ENCODE results near the gene CEP152.
"Not testable (repeated sequence)": the region's sequence is repeated elsewhere in the genome, so short reads cannot be mapped to it uniquely, and the experiment has no call there.

The CEP152 gene, protein sequence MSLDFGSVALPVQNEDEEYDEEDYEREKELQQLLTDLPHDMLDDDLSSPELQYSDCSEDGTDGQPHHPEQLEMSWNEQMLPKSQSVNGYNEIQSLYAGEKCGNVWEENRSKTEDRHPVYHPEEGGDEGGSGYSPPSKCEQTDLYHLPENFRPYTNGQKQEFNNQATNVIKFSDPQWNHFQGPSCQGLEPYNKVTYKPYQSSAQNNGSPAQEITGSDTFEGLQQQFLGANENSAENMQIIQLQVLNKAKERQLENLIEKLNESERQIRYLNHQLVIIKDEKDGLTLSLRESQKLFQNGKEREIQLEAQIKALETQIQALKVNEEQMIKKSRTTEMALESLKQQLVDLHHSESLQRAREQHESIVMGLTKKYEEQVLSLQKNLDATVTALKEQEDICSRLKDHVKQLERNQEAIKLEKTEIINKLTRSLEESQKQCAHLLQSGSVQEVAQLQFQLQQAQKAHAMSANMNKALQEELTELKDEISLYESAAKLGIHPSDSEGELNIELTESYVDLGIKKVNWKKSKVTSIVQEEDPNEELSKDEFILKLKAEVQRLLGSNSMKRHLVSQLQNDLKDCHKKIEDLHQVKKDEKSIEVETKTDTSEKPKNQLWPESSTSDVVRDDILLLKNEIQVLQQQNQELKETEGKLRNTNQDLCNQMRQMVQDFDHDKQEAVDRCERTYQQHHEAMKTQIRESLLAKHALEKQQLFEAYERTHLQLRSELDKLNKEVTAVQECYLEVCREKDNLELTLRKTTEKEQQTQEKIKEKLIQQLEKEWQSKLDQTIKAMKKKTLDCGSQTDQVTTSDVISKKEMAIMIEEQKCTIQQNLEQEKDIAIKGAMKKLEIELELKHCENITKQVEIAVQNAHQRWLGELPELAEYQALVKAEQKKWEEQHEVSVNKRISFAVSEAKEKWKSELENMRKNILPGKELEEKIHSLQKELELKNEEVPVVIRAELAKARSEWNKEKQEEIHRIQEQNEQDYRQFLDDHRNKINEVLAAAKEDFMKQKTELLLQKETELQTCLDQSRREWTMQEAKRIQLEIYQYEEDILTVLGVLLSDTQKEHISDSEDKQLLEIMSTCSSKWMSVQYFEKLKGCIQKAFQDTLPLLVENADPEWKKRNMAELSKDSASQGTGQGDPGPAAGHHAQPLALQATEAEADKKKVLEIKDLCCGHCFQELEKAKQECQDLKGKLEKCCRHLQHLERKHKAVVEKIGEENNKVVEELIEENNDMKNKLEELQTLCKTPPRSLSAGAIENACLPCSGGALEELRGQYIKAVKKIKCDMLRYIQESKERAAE (N-terminal part only)

GRCh38 chr15:48810414-48811324 lies at the start of gene CEP152:
CEP152 (minus strand) TSS chr15:48811069; CDS start chr15:48805649, 5,420 bp downstream.
- Histone ChIP-seq H3K9ac (ENCODE audit: low read length) (peak within 1 kb of the TSS; percentile 28), H3K4me1 (ENCODE audit: control insufficient read depth, insufficient read depth, low read length) (no peaks in the 10 kb centered on the region), H3K27ac (ENCODE audit: low read depth, low read length) (no peak within 1 kb of the TSS), H3K4me3 (ENCODE audit: low read length) (peak within 1 kb of the TSS; percentile 74), H3K27me3 (ENCODE audit: control insufficient read depth, insufficient read depth, low read length) (no peaks in the 10 kb centered on the region), H3K36me3 (ENCODE audit: control insufficient read depth, insufficient read depth, low read length) (no peaks in the 10 kb centered on the region)

DNA sequence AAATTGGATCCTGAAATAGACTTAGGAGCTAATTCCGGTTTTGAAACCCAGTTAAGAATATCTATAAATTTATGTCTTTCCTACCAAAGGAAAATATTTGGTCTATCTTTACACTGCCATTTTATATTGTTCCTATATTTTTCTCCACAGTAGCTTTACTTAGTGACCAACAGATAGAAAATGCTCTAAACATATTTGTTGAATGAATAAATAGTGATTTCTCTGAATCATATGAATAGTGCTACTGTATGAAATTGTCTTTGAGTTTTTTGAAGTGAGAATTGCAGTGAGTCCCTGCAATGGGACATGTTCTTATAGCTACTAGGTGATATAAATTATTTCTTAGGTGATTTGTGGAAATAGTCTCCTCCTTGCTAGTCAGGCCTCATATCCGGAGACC lies 48.6 kb upstream of the CEP152 start:
- Histone ChIP-seq H3K27ac (ENCODE audit: low read depth, low read length) (no peak overlapping the region), H3K9ac (ENCODE audit: low read length) (no peak overlapping the region), H3K4me1 (ENCODE audit: control insufficient read depth, insufficient read depth, low read length) (no peaks in the 10 kb centered on the region)

DNA sequence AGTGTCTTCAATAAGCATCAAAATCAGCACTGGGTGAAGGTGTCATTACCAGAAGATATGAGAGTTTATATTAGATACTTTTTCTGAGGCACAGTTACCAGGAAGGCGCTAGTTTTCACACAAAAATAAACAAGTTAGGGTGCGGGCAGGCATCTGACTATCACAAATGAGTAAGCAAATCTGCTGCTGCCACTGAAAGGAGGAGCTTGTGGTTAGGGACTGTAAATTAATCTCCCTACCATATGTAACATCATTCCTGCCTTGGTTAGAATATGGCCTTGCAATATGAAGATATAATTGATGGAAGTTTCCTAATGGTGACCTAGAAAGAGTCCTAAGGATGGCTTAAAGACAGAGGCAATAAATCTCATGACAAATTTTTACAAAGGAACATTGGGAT lies 47.5 kb upstream of the CEP152 start:
- H3K9ac ChIP-seq (ENCODE audit: low read length): no peak overlapping the region
- no peak overlapping the region for H3K27ac ChIP-seq (ENCODE audit: low read depth, low read length)
- H3K4me1 ChIP-seq (ENCODE audit: control insufficient read depth, insufficient read depth, low read length): no peaks in the 10 kb centered on the region
- H3K36me3 ChIP-seq (ENCODE audit: control insufficient read depth, insufficient read depth, low read length): no peaks in the 10 kb centered on the region
- no peaks in the 10 kb centered on the region for H3K27me3 ChIP-seq (ENCODE audit: control insufficient read depth, insufficient read depth, low read length)
- no peak overlapping the region for H3K4me3 ChIP-seq (ENCODE audit: low read length)

More for the DNA sequence above, 48.6 kb upstream of the CEP152 start:
- Histone ChIP-seq H3K27me3 (ENCODE audit: control insufficient read depth, insufficient read depth, low read length) (no peaks in the 10 kb centered on the region), H3K36me3 (ENCODE audit: control insufficient read depth, insufficient read depth, low read length) (no peaks in the 10 kb centered on the region), H3K4me3 (ENCODE audit: low read length) (no peak overlapping the region)

DNA sequence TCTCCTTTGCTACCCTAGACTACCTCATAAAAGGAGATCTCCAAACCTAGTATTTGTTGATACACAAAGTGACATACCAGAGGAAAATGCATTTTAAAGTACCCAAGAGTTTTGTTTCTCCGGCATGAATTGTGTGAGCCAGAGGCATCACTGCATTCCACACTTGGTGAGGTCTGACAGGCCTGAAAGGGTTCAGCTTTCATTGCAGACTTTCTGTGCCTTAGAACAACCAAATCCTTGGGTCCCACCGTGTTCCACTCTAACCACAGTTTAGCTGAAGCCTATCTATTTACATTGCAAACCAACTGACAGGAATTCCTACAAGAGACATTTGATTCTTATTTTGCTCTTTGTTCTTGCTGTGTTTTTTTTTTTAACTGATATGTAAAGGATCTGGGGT lies 46.1 kb upstream of the CEP152 start:
- Histone ChIP-seq H3K27ac (ENCODE audit: low read depth, low read length) (no peak overlapping the region), H3K4me1 (ENCODE audit: control insufficient read depth, insufficient read depth, low read length) (no peaks in the 10 kb centered on the region), H3K27me3 (ENCODE audit: control insufficient read depth, insufficient read depth, low read length) (no peaks in the 10 kb centered on the region), H3K36me3 (ENCODE audit: control insufficient read depth, insufficient read depth, low read length) (no peaks in the 10 kb centered on the region), H3K9ac (ENCODE audit: low read length) (no peak overlapping the region), H3K4me3 (ENCODE audit: low read length) (no peak overlapping the region)

DNA sequence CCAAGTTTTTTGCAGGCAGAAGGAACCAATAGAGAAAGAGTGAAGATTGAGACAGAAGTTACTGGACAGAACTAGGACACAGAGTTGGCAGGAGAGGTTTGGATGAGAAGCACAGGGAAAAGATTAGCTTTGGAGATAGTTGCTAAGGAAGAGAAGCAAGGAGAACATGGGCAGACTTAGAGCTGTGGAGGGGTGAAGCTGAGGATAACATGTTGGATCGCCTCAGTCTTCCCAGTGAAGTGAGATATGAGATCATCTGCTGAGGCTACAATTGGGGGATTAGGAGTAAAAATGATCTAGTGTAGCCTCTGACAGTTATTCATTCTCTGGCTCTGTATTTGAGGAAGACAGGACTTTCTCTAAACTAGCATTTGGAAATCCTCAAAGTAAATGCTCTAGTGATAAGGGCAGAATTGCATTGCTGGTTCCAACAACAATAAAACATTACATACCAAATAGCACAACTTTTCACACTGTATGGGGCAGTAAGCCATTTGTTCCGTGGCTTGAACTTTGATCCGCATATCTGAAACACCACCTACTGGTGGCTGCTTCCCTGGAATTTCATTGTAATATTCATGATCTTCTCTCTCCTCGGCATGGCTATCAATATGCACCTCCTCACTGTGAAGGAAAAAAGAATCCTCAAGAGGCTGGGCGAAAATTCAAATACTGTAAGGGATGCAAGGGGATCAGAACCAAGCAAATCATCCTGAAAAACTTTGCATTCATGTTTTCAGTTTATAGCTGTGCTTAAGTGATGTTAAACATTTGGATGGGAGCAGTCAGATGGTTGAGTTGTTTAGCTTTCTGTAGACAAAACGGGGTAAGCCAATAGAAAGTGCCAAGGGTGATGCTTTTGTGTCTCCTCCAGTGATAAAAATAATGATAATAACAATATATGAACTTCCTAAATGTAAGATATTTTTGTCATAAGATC lies 44.9 kb upstream of the CEP152 start:
- no peaks in the 10 kb centered on the region for H3K27me3 ChIP-seq (ENCODE audit: control insufficient read depth, insufficient read depth, low read length)
- no peaks in the 10 kb centered on the region for H3K4me1 ChIP-seq (ENCODE audit: control insufficient read depth, insufficient read depth, low read length)
- H3K27ac ChIP-seq (ENCODE audit: low read depth, low read length): peak overlapping the region; percentile 7
- H3K36me3 ChIP-seq (ENCODE audit: control insufficient read depth, insufficient read depth, low read length): no peaks in the 10 kb centered on the region
- no peak overlapping the region for H3K9ac ChIP-seq (ENCODE audit: low read length)
- H3K4me3 ChIP-seq (ENCODE audit: low read length): no peak overlapping the region

GRCh38 chr15:48854434-48854833 lies 43.6 kb upstream of the CEP152 start:
- H3K4me3 ChIP-seq (ENCODE audit: low read length); H3K36me3 ChIP-seq (ENCODE audit: control insufficient read depth, insufficient read depth, low read length); H3K27me3 ChIP-seq (ENCODE audit: control insufficient read depth, insufficient read depth, low read length); H3K27ac ChIP-seq (ENCODE audit: low read depth, low read length); H3K9ac ChIP-seq (ENCODE audit: low read length); H3K4me1 ChIP-seq (ENCODE audit: control insufficient read depth, insufficient read depth, low read length): not testable (repeated sequence)

- Histone ChIP-seq H3K4me3 (ENCODE audit: low read length) (no peak overlapping the region), H3K36me3 (ENCODE audit: control insufficient read depth, insufficient read depth, low read length) (no peaks in the 10 kb centered on the region), H3K27ac (ENCODE audit: low read depth, low read length) (no peak overlapping the region), H3K27me3 (ENCODE audit: control insufficient read depth, insufficient read depth, low read length) (no peaks in the 10 kb centered on the region), H3K9ac (ENCODE audit: low read length) (no peak overlapping the region), H3K4me1 (ENCODE audit: control insufficient read depth, insufficient read depth, low read length) (no peaks in the 10 kb centered on the region)
Observed at GRCh38 chr15:48851956-48852355, 41.1 kb upstream of the CEP152 start.

GRCh38 chr15:48850648-48851047 lies 39.8 kb upstream of the CEP152 start:
- Histone ChIP-seq H3K36me3 (ENCODE audit: control insufficient read depth, insufficient read depth, low read length) (no peaks in the 10 kb centered on the region), H3K27ac (ENCODE audit: low read depth, low read length) (no peak overlapping the region), H3K4me3 (ENCODE audit: low read length) (no peak overlapping the region)

DNA sequence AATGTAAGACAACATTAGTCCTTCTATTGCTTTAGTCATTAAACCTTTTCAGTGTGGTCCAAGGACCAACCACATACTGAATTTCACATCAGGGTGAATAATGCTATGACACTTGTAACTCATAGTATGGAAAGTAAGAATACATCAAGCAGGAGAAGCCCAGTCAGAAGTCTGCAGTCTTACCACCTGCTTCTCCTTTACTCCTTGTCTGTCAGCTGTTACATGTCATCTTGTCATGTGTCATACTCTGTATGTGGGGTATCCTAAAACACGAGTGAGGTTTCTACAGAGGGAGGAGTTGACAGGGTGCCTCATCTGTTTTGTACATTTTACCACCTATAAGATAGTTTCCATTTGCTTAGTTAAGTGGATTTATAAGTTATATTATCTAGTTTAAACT lies 34.3 kb upstream of the CEP152 start:
- H3K27me3 ChIP-seq (ENCODE audit: control insufficient read depth, insufficient read depth, low read length): no peaks in the 10 kb centered on the region
- no peaks in the 10 kb centered on the region for H3K36me3 ChIP-seq (ENCODE audit: control insufficient read depth, insufficient read depth, low read length)
- no peak overlapping the region for H3K4me3 ChIP-seq (ENCODE audit: low read length)
- H3K27ac ChIP-seq (ENCODE audit: low read depth, low read length): no peak overlapping the region
- H3K4me1 ChIP-seq (ENCODE audit: control insufficient read depth, insufficient read depth, low read length): no peaks in the 10 kb centered on the region
- H3K9ac ChIP-seq (ENCODE audit: low read length): no peak overlapping the region

More at GRCh38 chr15:48850648-48851047, 39.8 kb upstream of the CEP152 start:
- no peak overlapping the region for H3K9ac ChIP-seq (ENCODE audit: low read length)
- H3K4me1 ChIP-seq (ENCODE audit: control insufficient read depth, insufficient read depth, low read length): no peaks in the 10 kb centered on the region
- no peaks in the 10 kb centered on the region for H3K27me3 ChIP-seq (ENCODE audit: control insufficient read depth, insufficient read depth, low read length)

- H3K27me3 ChIP-seq (ENCODE audit: control insufficient read depth, insufficient read depth, low read length): no peaks in the 10 kb centered on the region
- no peak overlapping the region for H3K9ac ChIP-seq (ENCODE audit: low read length)
- no peaks in the 10 kb centered on the region for H3K4me1 ChIP-seq (ENCODE audit: control insufficient read depth, insufficient read depth, low read length)
- no peak overlapping the region for H3K27ac ChIP-seq (ENCODE audit: low read depth, low read length)
- no peaks in the 10 kb centered on the region for H3K36me3 ChIP-seq (ENCODE audit: control insufficient read depth, insufficient read depth, low read length)
- H3K4me3 ChIP-seq (ENCODE audit: low read length): no peak overlapping the region
Observed at GRCh38 chr15:48842501-48842900, 31.6 kb upstream of the CEP152 start.

- Histone ChIP-seq H3K9ac (ENCODE audit: low read length) (no peak overlapping the region), H3K4me1 (ENCODE audit: control insufficient read depth, insufficient read depth, low read length) (no peaks in the 10 kb centered on the region), H3K4me3 (ENCODE audit: low read length) (no peak overlapping the region), H3K27ac (ENCODE audit: low read depth, low read length) (no peak overlapping the region), H3K27me3 (ENCODE audit: control insufficient read depth, insufficient read depth, low read length) (no peaks in the 10 kb centered on the region), H3K36me3 (ENCODE audit: control insufficient read depth, insufficient read depth, low read length) (no peaks in the 10 kb centered on the region)
Observed at GRCh38 chr15:48834756-48835155, 23.9 kb upstream of the CEP152 start.
